Endothelial cell of umbilical vein (primary cell): Measurements from ENCODE around the gene CIZ1. TPM values are rescaled to one million over a fixed set of nuclear protein-coding genes. Genes with fewer than 3 reads are reported as not detected.

ENCODE experiments used
- BruUV-seq: library from RNA; stranded (reverse); fragments of 400-500 nt; replicated peaks from 2 replicates; lab custom pipeline; 2021; lab: Mats Ljungman, UMichigan
- CTCF ChIA-PET: fragments of 300-600, 350-600 bp; sonication (Branson Sonifier 250); formaldehyde crosslinking; loops from one replicate; lab custom pipeline; 2021; ENCODE audit warnings: antibody characterized with exemption, inconsistent platforms; lab: Charles Lee
- POLR2A ChIA-PET: fragments of 300-600, 350-600 bp; sonication (Branson Sonifier 250); formaldehyde crosslinking; loops from one replicate; lab custom pipeline; 2021; ENCODE audit warnings: antibody characterized with exemption, inconsistent platforms; lab: Charles Lee
- DNase-seq: peaks from one replicate; pipeline ENCODE4 v3.0.0-alpha.2; 2011; ENCODE audit warnings: low read depth, low spot score
- FAIRE-seq: peaks from 2 replicates; lab custom pipeline; 2011; peaks lifted over from hg19 to GRCh38; lab: Jason Lieb, UNC
- H2AFZ ChIP-seq: 2 replicates; pipeline ENCODE4 v1.6.0; 2012; ENCODE audit warnings: low read depth, low read length, control low read depth, inconsistent platforms
- H3K27ac ChIP-seq: 2 replicates; pipeline ENCODE4 v1.5.1; 2011; ENCODE audit warnings: low read depth, mild to moderate bottlenecking, control low read depth, low read length, moderate library complexity; ENCODE audit not compliant: insufficient read depth
- H3K27me3 ChIP-seq, 2 experiments: 2 replicates each; pipeline versions ENCODE4 v1.6.0 to v1.6.1; 2011; ENCODE audit warnings: low read length in 2 of 2, mixed read lengths in 1 of 2; ENCODE audit not compliant: control insufficient read depth in 2 of 2, insufficient read depth in 2 of 2
- H3K36me3 ChIP-seq, 2 experiments: 2 replicates in 1 of 2; 3 replicates in 1 of 2; pipeline ENCODE4 v1.5.1; 2011; ENCODE audit warnings: low read length in 2 of 2, mild to moderate bottlenecking in 1 of 2, moderate library complexity in 1 of 2; ENCODE audit not compliant: control insufficient read depth in 2 of 2, insufficient read depth in 2 of 2; ENCODE audit errors: extremely low read depth in 1 of 2
- H3K4me1 ChIP-seq: 3 replicates; pipeline ENCODE4 v1.5.1; 2011; ENCODE audit warnings: mild to moderate bottlenecking, low read length; ENCODE audit not compliant: control insufficient read depth, insufficient read depth; ENCODE audit errors: extremely low read depth
- H3K4me2 ChIP-seq: 2 replicates; pipeline ENCODE4 v1.6.1; 2011; ENCODE audit warnings: low read length, control low read depth, mixed read lengths; ENCODE audit not compliant: insufficient read depth
- H3K4me3 ChIP-seq, 3 experiments: fragments of 200-600 bp in 1 of 3; sonication (generic), shearing (Covaris generic) in 1 of 3; replicated peaks in 1 of 3; 2 replicates each; pipeline ENCODE4 v1.5.1; 2011 to 2016; ENCODE audit warnings: control low read depth in 3 of 3, low read length in 3 of 3, mild to moderate bottlenecking in 2 of 3, inconsistent platforms in 1 of 3, low read depth in 1 of 3, moderate library complexity in 1 of 3; ENCODE audit not compliant: insufficient read depth in 1 of 3
- H3K79me2 ChIP-seq: 2 replicates; pipeline ENCODE4 v1.6.0; 2012; ENCODE audit warnings: low read length, inconsistent platforms; ENCODE audit not compliant: control insufficient read depth, insufficient read depth
- H3K9ac ChIP-seq: replicated peaks from 2 replicates; pipeline ENCODE3; 2011; ENCODE audit warnings: low read length, control low read depth; ENCODE audit not compliant: insufficient read depth; ENCODE audit errors: extremely low read depth
- H3K9me1 ChIP-seq: replicated peaks from 3 replicates; pipeline ENCODE4 v1.6.0; 2011; ENCODE audit warnings: mild to moderate bottlenecking, low read length; ENCODE audit not compliant: control insufficient read depth, insufficient read depth; ENCODE audit errors: extremely low read depth
- H3K9me3 ChIP-seq: replicated peaks from 2 replicates; pipeline ENCODE4 v1.5.1; 2012; ENCODE audit warnings: low read length, inconsistent platforms; ENCODE audit not compliant: control insufficient read depth, insufficient read depth
- H4K20me1 ChIP-seq: replicated peaks from 2 replicates; pipeline ENCODE3; 2011; ENCODE audit warnings: mild to moderate bottlenecking, low read length; ENCODE audit not compliant: control insufficient read depth, insufficient read depth; ENCODE audit errors: extremely low read depth
- EZH2 ChIP-seq: IDR thresholded peaks from 2 replicates; pipeline ENCODE4 v1.6.1; 2012; ENCODE audit warnings: borderline replicate concordance, low read depth, mild to moderate bottlenecking, moderate library complexity, low read length, inconsistent platforms; ENCODE audit not compliant: severe bottlenecking
- FOS ChIP-seq: IDR thresholded peaks from 2 replicates; pipeline ENCODE4 v1.6.1; 2011; ENCODE audit warnings: mild to moderate bottlenecking, low read length, moderate library complexity, borderline replicate concordance; ENCODE audit not compliant: insufficient read depth
- GATA2 ChIP-seq: IDR thresholded peaks from 2 replicates; pipeline ENCODE4 v1.7.0; 2011; ENCODE audit warnings: low read depth, mild to moderate bottlenecking, moderate library complexity, mixed read lengths, low read length; ENCODE audit not compliant: insufficient read length, insufficient read depth
- JUN ChIP-seq: IDR thresholded peaks from 2 replicates; pipeline ENCODE4 v1.6.1; 2011; ENCODE audit warnings: borderline replicate concordance, low read depth; ENCODE audit not compliant: insufficient read length, insufficient read depth
- MAX ChIP-seq: IDR thresholded peaks from 2 replicates; pipeline ENCODE4 v1.6.1; 2011; ENCODE audit not compliant: insufficient read depth, insufficient read length
- MYC ChIP-seq: IDR thresholded peaks from one replicate; pipeline ENCODE4 v1.6.1; 2011; ENCODE audit warnings: mild to moderate bottlenecking, low read depth, low read length
- POLR2A ChIP-seq: IDR thresholded peaks from 2 replicates; pipeline ENCODE4 v1.6.1; 2012; ENCODE audit warnings: low read depth, mild to moderate bottlenecking, control low read depth, low read length
- POLR2AphosphoS5 ChIP-seq: IDR thresholded peaks from 2 replicates; pipeline ENCODE4 v1.6.1; 2012; ENCODE audit warnings: low read depth, mild to moderate bottlenecking, control low read depth, low read length, moderate library complexity; ENCODE audit not compliant: insufficient read depth
- dilution Hi-C: fragments of 300-500 bp; cut with MboI; formaldehyde crosslinking; loops from one replicate; pipeline ENCODE4 v1.15.0; 2019; ENCODE audit warnings: low sequenced_read_pairs; ENCODE audit not compliant: extremely low pct_ligation_motif_present
- intact Hi-C: fragments of 100-400 bp; cut with micrococcal nuclease; formaldehyde crosslinking; loops from one replicate; pipeline ENCODE4 v1.10.0; 2022
- polyA plus RNA-seq, 4 experiments: library from polyadenylated mRNA; depleted of rRNA in 3 of 4; stranded (reverse) in 3 of 4; unstranded in 1 of 4; fragments of >200 nt; gene quantifications; 2 replicates each; pipeline versions ENCODE4 v1.2.1 to v1.2.3, GENCODE V29; 2011 to 2012; ENCODE audit warnings: missing spikeins in 1 of 4
- total RNA-seq: library from RNA; stranded (reverse); gene quantifications from 2 replicates; pipeline ENCODE4 v1.2.3, GENCODE V29; 2021
- TF ChIP-seq, protein P1 (sequence below), 2 donors: IDR thresholded peaks; 1 replicate in 1 of 2; 2 replicates in 1 of 2; pipeline ENCODE4 v1.5.1; 2011; ENCODE audit warnings: low read length in 2 of 2, mild to moderate bottlenecking in 2 of 2, moderate library complexity in 2 of 2, control low read depth in 1 of 2, inconsistent platforms in 1 of 2, low read depth in 1 of 2; ENCODE audit not compliant: insufficient read depth in 1 of 2; ENCODE audit errors: extremely low read depth in 1 of 2

Gene CIZ1
- total and polyA plus RNA-seq, 2 donors (not counting 3 experiments of a cell fraction or from before 2014, with no cell fraction given) = 88.3 to 150 TPM

DNA sequence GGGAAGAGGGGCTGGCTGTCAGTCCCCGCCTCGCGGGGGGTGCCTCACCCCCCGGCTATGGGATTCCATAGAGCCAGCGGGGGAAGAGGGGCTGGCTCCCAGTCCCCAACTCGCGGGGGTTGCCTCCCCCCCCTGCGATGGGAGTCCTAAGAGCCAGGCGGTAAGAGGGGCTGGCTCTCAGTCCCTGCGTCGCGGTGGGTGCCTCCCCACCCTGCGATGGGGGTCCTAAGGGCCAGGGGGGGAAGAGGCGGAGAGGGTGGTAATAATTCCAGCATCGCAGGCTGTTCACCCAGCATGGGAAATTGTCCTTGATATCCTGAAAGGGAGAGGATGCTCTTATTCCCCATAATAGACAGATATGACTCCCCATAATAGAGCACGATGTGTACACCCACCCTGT is 51.8 kb downstream of the CIZ1 start:
- Histone ChIP-seq H3K79me2 (no peaks in the 10 kb centered on the region), H3K9ac (no peak overlapping the region), H3K27me3 (peaks cover 3 to 7% of the 10 kb centered on the region in 2 experiments), H3K9me3 (no peaks in the 10 kb centered on the region), H3K4me3 (no peak overlapping the region), H3K27ac (no peak overlapping the region), H3K9me1 (no peaks in the 10 kb centered on the region), H3K4me2 (no peak overlapping the region), H4K20me1 (no peaks in the 10 kb centered on the region), H3K4me1 (no peaks in the 10 kb centered on the region), H3K36me3 (no peaks in the 10 kb centered on the region), H2AFZ (no peak overlapping the region)
- FAIRE-seq = no peak
- POLR2A ChIA-PET = no interaction called here
- dilution Hi-C loops (no loop called here), intact Hi-C loops (no loop called here)
- CTCF ChIA-PET = no interaction called here
- BruUV-seq = no TSS peak
- no peak for DNase-seq
- TF ChIP-seq MAX = no peak
- no peak for TF ChIP-seq EZH2
- TF ChIP-seq, protein P1, sequence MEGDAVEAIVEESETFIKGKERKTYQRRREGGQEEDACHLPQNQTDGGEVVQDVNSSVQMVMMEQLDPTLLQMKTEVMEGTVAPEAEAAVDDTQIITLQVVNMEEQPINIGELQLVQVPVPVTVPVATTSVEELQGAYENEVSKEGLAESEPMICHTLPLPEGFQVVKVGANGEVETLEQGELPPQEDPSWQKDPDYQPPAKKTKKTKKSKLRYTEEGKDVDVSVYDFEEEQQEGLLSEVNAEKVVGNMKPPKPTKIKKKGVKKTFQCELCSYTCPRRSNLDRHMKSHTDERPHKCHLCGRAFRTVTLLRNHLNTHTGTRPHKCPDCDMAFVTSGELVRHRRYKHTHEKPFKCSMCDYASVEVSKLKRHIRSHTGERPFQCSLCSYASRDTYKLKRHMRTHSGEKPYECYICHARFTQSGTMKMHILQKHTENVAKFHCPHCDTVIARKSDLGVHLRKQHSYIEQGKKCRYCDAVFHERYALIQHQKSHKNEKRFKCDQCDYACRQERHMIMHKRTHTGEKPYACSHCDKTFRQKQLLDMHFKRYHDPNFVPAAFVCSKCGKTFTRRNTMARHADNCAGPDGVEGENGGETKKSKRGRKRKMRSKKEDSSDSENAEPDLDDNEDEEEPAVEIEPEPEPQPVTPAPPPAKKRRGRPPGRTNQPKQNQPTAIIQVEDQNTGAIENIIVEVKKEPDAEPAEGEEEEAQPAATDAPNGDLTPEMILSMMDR (IDR thresholded peaks at IDR 0.05; ENCODE audit: extremely low read depth in 1 of 2, insufficient read depth in 1 of 2, low read depth in 1 of 2, low read length in 2 of 2) = no peak
- no peak for TF ChIP-seq GATA2

DNA sequence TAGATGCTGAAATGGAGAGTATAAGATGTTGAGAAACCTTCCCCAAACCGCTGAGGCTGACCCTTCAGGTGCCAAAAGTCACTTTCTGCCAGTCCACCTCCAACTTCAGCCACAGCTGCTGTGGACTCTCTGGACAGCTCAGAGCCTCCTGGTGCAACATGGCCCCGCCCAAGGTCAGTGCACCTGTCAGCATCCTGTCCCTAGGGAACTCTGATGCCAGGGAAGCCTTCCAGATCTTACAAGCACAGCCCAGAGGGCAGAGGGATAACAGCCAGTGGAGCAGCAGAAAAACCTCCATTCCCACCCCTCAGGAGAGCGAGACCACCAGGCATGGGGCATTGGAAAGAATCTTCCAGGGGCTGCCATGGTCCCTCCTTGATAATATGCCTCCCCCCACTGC is 53.4 kb downstream of the CIZ1 start:
- CTCF ChIA-PET = interaction anchor here (0.9 kb wide), 1 partner anchor 13 kb away, joined by 3 read pairs; no protein-coding TSS in a partner anchor
- dilution Hi-C loops = no loop called here
- Histone ChIP-seq H3K4me1 (no peaks in the 10 kb centered on the region), H3K9me1 (no peaks in the 10 kb centered on the region), H3K27ac (no peak overlapping the region), H3K4me3 (no peak overlapping the region), H3K4me2 (no peak overlapping the region), H4K20me1 (no peaks in the 10 kb centered on the region), H3K9ac (no peak overlapping the region), H2AFZ (no peak overlapping the region), H3K79me2 (no peaks in the 10 kb centered on the region), H3K36me3 (no peaks in the 10 kb centered on the region), H3K27me3 (peaks cover 9 to 12% of the 10 kb centered on the region in 2 experiments), H3K9me3 (no peaks in the 10 kb centered on the region)
- TF ChIP-seq POLR2AphosphoS5 (no peak), POLR2A (no peak), FOS (no peak), EZH2 (no peak), MAX (no peak), JUN (no peak), MYC (no peak), GATA2 (no peak)
- TF ChIP-seq, protein P1 (IDR thresholded peaks at IDR 0.05; ENCODE audit: extremely low read depth in 1 of 2, insufficient read depth in 1 of 2, low read depth in 1 of 2, low read length in 2 of 2) = no peak
- intact Hi-C loops = no loop called here
- POLR2A ChIA-PET = no interaction called here
- BruUV-seq = no TSS peak
- DNase-seq (no peak), FAIRE-seq (no peak)
